ENCODE data around the gene NOS3.

NOS3 gene

GRCh38 chr7:150990416-150991186, at the start of gene NOS3:
Gene NOS3, plus strand, starts transcription at chr7:150991017. Its CDS starts 2,787 bp downstream, at chr7:150993804.
- in situ Hi-C loops (cut with MboI; ENCODE audit: low sequenced_read_pairs), result no loop called here

DNA sequence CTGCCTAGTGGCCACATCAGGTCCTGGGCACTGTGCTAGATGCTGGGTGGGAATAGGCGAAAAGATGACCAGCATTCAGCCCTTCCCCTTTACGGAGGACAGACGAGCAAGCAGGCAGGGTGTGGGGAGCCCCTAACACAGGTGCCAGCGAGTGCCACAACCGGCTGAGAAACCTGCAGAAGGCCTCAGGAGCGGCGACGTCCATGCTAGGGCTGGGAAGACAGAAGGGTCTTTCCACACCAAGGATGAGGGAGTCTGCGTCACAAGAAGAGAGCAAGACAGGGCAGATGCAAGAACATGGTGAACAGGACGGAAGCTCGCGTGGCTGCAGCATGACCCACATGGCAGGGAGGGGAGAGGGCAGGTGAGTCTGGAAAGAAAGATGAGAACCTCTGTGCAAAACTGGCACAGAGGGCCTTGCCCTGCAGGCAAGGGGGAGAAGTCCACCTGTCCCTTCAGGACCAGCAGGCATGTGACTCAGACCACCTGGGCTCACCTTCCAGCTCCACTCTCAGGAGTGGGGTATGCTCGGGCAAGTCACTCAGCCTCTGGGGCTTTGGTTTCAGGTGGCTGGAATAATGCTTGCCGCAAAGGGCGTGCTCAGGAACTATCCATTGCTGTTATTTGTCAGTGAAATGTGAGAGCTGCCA, 49.3 kb upstream of the NOS3 start:
- in situ Hi-C loops (cut with MboI; ENCODE audit: low sequenced_read_pairs), result no loop called here

GRCh38 chr7:150942001-150942590, 48.7 kb upstream of the NOS3 start:
- in situ Hi-C loops (cut with MboI; ENCODE audit: low sequenced_read_pairs), result no loop called here

DNA sequence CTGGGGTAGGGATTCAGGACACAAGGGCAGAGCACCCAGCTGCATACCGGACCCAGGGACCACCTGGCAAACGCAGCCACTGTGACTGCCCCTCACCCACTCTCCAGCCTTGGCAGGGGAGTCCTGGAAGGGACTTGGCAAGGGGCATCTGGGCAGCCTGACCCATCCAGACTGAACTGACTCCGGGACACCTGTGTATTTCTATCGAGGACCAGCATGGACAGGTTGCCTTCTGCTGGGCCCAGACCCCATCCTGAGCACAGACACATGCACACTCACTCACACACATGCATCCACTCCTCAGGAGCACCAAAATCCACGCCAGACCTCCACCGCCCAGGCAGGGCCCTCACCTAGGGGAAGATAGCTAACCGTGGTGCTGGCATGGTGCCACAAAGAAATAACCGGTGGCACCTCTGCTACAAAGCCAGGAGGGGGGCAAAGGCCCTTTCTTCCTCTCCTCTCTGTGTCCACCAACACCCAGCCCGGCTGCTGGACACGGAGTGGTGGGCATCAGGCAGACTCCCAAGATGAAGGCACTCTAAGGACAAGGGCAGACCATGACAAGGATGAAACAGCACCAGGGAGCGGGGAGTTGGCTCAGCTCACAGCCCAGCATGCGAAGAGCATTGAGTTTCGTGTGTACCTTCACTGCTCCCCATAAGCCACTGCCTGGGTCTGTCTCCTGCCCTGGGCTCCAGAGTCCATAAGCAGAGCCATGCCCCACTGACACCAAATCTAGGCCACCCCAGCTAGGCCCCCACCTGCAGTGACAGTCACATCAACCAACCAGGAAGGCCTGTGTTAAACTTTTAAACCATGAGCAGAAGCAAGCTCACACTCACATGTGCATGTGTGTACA, 48.0 kb upstream of the NOS3 start:
- in situ Hi-C loops (cut with MboI; ENCODE audit: low sequenced_read_pairs), result no loop called here

DNA sequence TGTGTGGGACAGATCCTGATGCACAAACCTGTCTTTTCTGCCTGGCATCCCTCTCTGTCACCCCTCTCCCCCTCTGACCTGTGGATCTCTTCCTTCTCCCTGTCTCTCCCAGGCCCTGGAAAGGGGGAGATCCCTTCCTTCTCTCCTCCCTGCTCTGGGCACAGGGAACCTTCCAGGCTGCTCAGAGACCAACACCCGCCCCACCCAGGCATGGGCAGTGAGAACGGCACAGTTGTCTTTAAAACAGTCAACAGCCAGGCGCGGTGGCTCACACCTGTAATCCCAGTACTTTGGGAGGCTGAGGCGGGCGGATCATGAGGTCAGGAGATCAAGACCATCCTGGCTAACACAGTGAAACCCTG, 47.4 kb upstream of the NOS3 start:
- in situ Hi-C loops (cut with MboI; ENCODE audit: low sequenced_read_pairs), result no loop called here

DNA sequence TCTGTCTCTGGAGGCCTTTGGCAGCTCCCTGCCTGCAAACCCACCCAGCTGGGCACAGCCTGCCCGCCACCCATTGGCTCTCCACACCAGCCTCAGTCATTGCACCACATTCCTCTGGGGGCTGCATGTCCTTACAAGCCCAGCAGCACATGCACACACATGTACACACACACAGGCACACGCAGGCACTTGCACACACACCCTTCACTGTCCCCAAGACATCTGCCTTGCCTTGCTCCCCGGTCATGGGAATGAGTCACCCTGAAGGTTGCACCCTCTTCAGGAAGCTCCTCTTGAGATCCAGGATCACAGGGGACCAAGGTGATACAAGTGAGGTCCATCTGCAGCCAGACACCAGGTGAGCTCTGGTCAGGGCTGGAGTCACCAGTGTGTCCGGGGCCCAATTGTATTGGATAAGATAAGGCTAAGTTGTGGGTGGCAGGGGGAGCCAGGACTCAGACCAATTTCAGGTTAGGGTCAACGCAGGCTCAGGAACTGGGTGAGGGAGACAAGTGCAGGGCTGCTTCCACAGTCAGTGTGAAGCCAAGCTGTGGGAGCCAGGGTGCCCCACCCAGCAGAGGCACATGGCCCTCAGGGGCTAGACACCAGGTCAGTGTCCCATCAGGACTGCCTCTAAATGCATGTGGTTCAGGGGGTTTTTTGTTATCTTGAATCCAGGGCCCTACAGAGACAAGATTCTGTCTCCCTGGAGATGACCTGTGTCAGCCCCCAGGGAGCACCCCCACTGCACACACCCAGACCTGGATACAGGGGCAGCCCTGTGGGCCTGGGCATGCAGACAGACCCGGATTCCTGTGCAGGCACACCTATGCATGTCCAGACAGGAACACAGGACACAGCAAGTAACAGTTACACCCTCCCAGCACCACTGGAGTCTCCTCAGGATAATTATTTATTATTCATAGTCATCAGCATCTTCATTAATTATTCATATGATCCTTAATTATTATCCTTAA, 46.5 kb upstream of the NOS3 start:
- in situ Hi-C loops (cut with MboI; ENCODE audit: low sequenced_read_pairs), result no loop called here

DNA sequence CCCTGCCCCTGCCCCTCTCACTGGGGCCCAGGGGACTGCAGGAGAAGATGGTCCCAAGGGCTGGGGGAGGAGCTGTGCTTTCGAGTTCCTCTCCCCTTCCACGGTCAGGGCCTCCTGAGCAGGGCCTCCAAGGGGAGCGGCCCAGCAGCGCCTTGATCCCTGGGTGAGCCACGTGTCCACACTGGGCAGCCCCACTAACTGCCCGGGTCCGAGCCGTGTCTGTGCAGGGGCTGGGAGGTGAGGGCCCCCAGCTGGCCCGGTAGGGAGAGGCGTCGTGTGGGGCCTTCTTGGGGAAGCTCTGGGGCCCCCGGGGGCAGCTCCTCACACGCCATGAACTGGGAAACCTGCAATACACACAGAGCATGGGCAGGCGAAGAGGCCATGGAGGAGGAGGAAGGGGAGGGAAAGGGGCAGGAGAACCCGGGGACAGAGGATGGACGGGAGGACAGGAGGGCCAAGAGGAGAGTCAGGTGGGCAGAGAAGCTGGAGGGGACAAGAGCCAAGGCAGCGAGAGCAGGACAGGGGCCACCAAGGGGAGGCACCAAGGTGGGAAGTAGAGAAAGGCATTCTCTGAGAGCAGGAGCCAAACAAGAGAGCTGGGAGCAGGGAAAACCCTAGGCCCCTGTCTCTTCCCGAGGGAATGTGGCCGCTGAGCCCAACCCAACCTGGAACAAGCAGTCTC, 45.5 kb upstream of the NOS3 start:
- in situ Hi-C loops (cut with MboI; ENCODE audit: low sequenced_read_pairs), result no loop called here

DNA sequence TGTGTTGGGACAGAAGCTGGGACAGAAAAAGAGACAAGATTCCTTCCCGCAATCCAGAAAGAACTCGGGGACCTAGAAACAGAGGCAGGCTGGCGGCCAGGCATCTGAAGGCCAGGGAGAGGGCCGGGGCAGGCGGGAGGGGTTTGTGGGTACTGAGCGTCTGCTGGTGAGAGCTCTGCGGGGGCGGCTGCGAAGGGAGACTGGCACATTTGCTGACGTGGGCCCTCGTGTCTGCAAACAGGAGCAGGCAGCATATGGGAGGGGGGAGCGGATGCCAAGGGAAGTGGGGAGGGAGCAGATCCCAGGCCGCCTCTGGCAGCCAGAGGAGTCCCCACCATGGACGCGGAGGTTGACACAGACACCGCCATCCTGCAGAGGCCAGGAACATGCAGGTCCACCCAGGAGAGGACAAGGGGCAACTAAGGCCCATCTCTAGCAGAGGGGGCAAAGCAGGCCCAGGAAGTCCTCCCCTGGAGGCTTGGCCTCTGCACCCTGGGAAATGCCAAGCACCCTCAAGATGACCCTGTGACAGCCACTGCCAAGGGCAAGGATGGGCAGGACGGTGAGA, 44.9 kb upstream of the NOS3 start:
- in situ Hi-C loops (cut with MboI; ENCODE audit: low sequenced_read_pairs), result no loop called here

- in situ Hi-C loops (cut with MboI; ENCODE audit: low sequenced_read_pairs), result no loop called here
These were observed 44.2 kb upstream of the NOS3 start for GRCh38 chr7:150946421-150947240.

DNA sequence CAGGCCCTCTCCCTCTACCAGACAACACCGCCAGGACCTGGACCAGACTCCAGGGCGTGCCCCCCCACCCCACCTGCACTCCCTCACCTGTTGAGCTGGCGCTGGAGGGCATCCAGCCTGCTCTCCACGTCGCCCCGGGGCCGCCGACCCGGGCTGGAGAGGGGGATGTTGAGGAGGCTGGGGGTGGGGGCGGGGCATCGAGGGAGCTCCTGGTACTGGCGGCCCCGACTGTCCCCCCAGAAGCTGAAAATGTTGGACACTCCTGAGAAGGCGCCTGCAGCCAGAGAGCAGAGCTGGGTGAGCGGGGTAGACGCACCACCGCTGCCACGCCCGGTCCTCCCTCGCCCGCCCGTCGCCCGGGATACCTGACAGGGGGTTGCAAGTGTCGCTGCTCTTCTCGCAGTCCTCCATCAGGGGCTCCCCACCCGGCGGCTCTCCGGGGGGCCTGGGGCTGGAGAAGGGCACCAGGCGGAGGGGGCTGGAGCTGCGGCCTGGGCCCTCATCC, 43.5 kb upstream of the NOS3 start:
- in situ Hi-C loops (cut with MboI; ENCODE audit: low sequenced_read_pairs), result no loop called here

GRCh38 chr7:150947761-150948651, 42.8 kb upstream of the NOS3 start:
- in situ Hi-C loops (cut with MboI; ENCODE audit: low sequenced_read_pairs), result no loop called here

- in situ Hi-C loops (cut with MboI; ENCODE audit: low sequenced_read_pairs), result no loop called here
These were observed 42.0 kb upstream of the NOS3 start for GRCh38 chr7:150948791-150949251.

GRCh38 chr7:150949564-150949963, 41.3 kb upstream of the NOS3 start:
- in situ Hi-C loops (cut with MboI; ENCODE audit: low sequenced_read_pairs), result no loop called here

DNA sequence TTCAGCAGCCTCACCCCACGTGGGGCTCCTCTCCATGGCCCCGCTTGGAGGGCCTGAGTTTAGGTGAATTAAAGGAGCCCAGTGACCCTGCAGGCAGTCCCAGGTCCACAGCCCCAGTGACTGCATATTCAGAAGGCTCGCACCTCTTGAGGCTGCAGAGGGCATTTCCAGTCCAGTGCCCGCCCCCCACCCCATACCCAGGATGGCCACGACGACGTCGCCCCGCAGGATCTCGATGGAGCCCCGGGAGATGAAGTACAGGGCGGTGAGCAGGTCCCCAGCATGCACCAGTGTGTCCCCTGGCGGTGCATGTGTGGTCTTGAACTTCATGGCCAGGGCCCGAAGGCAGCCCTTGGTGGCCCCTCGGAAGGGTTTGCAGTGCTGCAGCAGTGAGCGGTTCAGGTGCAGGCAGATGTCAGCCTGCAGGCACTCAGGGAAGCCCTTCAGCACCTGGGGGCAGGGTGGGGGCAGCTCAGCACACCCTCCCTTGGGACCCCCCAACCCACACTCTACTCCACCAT, 40.8 kb upstream of the NOS3 start:
- in situ Hi-C loops (cut with MboI; ENCODE audit: low sequenced_read_pairs), result no loop called here

GRCh38 chr7:150950496-150951180, 40.2 kb upstream of the NOS3 start:
- in situ Hi-C loops (cut with MboI; ENCODE audit: low sequenced_read_pairs), result no loop called here

DNA sequence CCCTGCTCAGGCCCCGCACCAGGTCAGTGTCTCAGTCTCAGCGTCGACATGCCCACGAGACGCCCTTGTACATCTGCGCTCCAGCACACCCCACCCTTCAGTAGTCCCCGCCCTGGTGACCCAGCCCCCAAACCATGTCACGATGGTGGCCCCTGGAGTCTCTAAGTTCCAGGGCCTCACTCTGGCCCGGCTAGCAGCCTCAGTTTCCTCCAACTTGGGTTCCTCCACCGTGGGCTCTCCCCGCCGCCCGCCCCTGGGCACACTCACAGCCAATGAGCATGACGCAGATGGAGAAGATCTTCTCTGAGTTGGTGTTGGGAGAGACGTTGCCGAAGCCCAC, 39.7 kb upstream of the NOS3 start:
- in situ Hi-C loops (cut with MboI; ENCODE audit: low sequenced_read_pairs), result no loop called here
